Fibroblast of skin of left biceps (primary cell): ENCODE data around the gene PPM1D.
"Not testable (repeated sequence)": the region's sequence is repeated elsewhere in the genome, so short reads cannot be mapped to it uniquely, and the experiment has no call there.

ENCODE experiments used
- DNase-seq, 2 experiments: peaks; one replicate each; pipeline ENCODE4 v3.0.0-alpha.2; 2013; ENCODE audit warnings: low read depth in 2 of 2

PPM1D gene

GRCh38 chr17:60593441-60594036 is 6.5 kb upstream of the PPM1D start:
- not testable (repeated sequence) for DNase-seq

GRCh38 chr17:60594170-60594569 is 5.8 kb upstream of the PPM1D start:
- DNase-seq: not testable (repeated sequence)

DNA sequence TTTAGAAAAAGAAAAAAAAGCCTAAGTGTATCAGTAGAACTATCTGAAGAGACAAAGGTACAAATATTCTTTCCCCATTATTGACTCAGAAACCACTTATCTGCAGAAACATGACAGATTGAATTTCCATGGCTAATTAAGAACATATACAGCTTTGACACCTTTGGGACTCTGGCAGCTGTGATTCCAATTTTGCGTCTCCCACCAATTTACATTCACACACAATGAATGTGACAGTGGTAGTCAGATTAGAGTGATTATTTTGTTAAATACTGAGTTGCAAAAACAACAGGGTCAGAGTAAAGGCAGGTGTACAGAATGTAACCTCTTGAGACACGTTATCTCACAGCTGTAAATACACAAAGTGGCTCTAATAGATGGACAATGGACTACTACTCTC is 5.3 kb upstream of the PPM1D start:
- DNase-seq: no peak

DNA sequence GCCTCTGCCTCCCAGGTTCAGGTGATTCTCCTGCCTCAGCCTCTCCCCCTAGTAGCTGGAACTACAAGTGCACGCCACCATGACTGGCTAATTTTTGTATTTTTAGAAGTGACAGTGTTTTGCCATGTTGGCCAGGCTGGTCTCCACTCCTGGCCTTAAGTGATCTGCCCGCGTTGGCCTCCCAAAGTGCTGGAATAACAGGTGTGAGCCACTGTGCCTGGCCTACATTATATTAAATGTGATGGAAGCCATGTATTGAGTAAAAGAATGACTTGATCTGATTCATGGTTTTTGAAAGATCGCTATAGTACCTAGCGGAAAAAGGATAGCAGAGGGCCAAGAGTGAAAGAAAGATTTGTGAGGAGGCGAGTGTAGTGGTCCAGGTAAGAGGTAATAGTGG is 2.7 kb upstream of the PPM1D start:
- no peak for DNase-seq

DNA sequence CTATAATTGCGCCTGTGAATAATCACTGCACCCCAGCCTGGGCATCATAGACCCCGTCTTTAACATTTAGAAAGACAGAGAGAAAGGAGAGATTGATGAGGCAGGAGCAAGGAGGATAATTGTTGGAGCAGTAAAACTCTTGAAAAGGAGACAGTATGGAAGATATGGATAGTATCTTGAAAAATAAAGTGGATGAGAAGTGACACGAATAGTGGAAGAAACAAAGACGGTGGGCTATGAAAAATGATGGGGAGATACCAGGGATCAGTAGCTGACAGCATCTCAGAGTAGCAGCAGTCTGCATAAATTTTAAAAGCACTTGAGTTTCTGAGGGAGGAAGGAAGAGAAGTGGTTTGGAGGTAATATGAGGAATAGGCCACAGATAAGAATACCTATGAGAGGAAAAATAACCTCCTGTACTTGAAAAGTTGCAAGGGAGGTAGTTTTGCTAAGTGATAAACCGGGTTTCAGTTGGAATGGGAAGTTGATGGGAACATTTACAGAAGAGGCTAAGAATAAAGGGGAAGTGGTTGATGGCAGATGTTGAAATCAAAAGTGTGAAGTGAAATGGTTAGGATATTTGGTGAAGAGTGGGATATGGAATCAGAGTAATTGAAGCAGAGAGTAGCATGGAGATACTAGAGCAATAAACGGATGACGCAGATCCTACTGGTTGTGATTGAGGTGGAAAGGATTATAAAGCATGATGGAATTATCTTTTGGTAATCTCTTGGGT is 1.8 kb upstream of the PPM1D start:
- no peak for DNase-seq

DNA sequence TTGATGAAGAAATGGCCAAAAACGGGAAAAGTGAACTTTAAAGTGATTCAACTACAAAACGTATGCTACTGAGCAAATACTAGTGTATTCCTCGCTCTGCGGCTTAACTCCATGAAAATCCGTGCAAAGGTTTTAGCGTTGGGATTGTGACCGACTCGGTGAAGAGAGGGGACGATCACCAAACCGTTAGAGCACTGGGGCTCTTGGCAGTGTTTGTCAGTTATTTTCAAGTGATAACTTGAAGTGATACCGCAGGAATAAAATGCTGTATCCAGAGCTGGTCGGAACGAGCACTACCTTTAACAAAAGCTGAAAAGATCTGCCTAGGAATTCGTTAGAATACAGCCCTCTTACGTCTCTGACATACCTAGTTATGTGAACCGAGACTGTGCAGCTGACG is 773 bp upstream of the PPM1D start:
- no peak for DNase-seq

DNA sequence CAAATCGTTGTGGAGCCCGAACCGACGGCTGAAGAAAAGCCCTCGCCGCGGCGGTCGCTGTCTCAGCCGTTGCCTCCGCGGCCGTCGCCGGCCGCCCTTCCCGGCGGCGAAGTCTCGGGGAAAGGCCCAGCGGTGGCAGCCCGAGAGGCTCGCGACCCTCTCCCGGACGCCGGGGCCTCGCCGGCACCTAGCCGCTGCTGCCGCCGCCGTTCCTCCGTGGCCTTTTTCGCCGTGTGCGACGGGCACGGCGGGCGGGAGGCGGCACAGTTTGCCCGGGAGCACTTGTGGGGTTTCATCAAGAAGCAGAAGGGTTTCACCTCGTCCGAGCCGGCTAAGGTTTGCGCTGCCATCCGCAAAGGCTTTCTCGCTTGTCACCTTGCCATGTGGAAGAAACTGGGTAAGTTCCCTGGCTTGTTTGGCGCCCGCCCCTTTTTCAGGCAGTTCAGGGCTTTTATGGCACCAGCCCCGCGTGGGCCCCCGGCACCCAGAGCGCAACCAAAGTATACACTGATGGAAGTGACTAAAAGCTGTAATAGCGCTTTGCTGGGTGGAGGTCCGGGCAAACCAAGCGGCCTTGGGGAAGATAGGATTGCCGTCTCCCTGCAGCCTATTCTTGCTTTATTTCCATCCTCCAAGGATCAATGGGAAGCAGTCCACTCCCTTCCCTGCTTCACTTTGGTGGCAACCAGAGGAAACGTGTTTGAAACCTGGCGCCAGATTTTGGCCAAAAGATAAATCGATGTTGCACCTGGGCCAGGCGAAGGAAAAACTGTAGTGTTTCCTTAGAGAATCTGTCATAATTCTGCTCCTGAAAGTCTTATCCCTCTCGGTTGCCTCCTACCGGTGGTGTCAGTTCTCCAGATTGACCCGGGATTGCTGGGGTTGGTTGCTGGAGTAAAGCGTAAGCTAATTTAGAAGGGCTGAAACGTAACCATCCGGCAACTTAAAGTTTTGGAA is 775 bp downstream of the PPM1D start:
- peak; percentile 52 to 55 for DNase-seq

DNA sequence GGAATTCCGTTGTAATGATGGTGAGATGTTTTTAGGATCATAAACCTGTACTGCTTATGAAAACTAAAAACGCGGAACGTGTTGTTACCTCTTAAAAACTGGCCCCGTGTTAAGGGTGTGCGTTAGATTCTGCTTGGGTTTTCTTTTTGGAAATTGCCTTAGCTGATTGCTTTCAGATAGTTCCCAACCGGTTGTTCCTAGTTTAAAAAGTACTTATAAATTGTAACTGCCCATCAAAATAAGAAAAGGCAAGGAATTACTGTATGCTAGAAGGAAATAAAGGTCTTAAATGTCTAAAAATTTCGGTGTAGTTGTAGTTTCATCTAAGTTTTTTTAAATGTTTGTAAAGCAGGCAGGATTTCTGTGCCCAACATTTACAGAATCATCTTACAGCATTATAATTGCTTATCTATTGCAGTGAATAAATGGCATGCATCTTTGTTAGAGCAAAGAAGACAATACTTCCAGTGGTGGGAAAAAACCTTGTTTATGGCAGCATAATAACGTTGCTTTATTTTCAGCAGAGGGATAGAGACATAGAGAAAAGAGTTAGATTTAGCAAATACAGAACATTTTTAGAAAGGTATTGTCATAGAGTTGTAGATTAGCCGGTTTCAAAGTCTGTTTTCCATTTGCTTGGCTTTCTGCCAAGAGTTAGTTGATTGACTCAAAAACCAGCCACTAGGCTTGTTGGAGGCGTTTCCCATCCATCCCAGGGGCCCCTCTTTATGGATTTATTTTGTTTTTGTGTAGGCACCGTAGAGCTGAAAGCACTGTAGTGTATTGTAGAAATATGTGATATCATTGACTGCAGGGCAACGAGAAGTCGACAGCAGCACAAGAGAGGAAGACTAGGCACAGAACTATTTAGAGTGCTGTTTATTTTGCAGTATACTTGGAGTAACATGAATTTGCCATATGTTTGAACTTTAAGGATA is 1.7 kb downstream of the PPM1D start:
- peak; percentile 66 to 70 for DNase-seq

- DNase-seq: no peak
These were observed 2.4 kb downstream of the PPM1D start for GRCh38 chr17:60602385-60602742.

DNA sequence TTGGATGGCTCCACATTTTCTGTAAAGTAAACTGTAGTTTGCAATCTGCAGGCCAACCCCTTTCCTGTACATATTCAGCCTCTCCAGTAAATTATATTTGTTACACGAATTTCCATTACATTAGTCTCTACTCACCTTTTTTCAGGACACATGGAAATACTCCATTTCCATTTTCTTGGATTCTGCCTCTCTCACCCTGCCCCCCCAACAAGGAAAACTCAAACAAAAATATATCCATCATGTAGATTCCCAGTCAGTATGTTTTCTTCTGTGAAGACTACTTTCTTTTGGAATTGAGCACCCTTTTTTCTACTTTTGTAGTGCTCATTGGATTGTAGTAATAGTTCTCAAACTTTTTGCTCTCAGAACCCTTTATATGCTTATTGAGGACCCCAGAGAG is 2.9 kb downstream of the PPM1D start:
- DNase-seq: no peak

GRCh38 chr17:60603477-60603876 is 3.5 kb downstream of the PPM1D start:
- not testable (repeated sequence) for DNase-seq

DNA sequence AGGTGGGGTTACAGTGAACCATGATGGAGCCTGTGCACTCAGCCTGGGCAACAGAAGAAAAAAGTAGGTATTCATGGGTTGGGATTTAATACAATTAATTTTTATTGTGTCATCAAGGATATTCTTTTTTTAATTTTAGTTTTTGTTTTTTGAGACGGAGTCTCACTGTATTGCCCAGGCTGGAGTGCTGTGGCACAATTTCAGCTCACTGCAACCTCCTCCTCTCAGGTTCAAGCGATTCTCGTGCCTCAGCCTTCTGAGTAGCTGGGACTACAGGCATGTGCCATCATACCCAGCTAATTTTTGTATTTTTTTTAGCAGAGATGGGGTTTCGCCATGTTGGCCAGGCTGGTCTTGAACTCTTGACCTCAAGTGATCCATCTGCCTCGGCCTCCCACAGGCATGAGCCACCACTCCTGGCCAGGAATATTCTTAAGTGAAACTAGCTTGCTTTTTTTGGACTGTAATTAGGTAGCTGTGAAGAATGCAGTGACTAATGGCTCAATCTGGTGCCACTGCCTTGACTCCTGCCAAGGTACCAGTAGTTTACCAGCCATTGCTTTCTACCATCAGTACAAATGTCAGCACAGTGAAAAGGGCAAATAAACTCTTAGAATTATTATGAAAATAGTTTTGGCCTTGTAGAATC is 4.8 kb downstream of the PPM1D start:
- no peak for DNase-seq

GRCh38 chr17:60606036-60606435 is 6.0 kb downstream of the PPM1D start:
- DNase-seq: no peak

- DNase-seq: no peak
These were observed 10.5 kb downstream of the PPM1D start for GRCh38 chr17:60610473-60610872.

GRCh38 chr17:60611321-60611720 is 11.3 kb downstream of the PPM1D start:
- not testable (repeated sequence) for DNase-seq

GRCh38 chr17:60613325-60613724 is 13.3 kb downstream of the PPM1D start:
- DNase-seq: no peak

- not testable (repeated sequence) for DNase-seq
These were observed 13.8 kb downstream of the PPM1D start for GRCh38 chr17:60613796-60614195.

DNA sequence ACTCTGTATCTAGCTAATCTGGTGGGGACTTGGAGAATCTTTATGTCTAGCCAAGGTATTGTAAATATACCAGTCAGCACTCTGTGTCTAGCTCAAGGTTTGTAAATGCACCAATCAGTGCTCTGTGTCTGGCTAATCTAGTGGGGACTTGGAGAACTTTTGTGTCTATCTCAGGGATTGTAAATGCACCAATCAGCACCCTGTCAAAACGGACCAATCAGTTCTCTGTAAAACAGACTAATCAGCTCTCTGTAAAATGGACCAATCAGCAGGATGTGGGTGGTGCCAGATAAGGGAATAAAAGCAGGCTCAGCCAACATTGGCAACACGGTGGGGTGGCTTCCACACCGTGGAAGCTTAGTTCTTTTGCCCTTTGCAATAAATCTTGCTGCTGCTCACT is 14.3 kb downstream of the PPM1D start:
- DNase-seq: not testable (repeated sequence)

GRCh38 chr17:60615108-60615507 is 15.1 kb downstream of the PPM1D start:
- DNase-seq: no peak

DNA sequence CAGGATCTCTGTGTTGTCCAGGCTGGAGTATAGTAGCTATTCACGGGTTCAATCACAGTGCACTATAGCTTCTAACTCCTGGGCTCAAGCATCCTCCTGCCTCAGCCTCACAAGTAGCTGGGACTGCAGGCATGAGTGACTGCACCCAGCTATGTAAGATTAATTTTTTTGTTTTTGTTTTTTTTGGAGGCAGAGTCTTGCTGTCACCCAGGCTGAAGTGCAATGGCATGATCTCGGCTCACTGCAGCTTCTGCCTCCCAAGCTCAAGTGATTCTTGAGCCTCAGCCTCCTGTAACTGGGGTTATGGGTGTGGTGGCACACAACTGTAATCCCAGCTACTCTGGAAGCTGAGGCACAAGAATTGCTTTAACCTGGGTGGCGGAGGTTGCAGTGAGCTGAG is 15.8 kb downstream of the PPM1D start:
- no peak for DNase-seq

GRCh38 chr17:60618080-60618479 is 18.1 kb downstream of the PPM1D start:
- DNase-seq: no peak
